HL-60 (cell line): Measurements from ENCODE around the gene ADAMTS14.

Experiments
- POLR2AphosphoS5 ChIP-seq: IDR thresholded peaks from 2 replicates; pipeline ENCODE4 v1.6.1; 2012; ENCODE audit warnings: low read depth
- TF ChIP-seq, protein P1 (sequence below): IDR thresholded peaks from one replicate; pipeline ENCODE4 v1.5.1; 2011; ENCODE audit warnings: low read length, control low read depth, inconsistent platforms; ENCODE audit not compliant: insufficient read depth

DNA sequence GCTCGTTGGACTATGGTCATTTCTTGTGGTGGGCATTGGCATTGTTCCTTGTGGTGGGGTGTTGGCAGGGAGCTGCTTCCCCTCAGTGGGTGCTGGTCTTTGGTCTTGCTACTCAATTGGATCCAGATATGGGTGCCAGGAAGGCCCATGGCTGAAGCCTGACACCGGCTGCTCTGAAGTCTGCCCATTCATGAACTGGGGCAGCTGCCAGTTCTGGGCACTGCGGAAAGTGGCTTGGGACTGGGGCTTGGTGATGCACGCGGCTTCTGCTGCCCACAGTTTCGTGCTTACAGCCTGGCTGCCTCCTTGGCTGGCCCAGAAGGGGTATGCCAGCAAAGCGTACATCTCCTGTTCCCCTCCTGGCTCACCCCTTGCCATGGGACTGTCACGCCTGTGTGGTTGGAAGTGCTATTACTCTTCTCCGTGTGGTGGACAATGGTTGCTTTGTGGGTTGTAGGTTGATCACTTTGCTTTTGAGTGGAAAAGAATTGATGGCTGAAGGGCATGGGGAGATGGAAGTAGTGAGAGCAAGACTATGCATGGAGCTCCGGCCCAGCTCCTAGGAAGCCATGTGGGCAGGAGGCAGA, 54.7 kb downstream of the ADAMTS14 start:
- TF ChIP-seq, protein P1, sequence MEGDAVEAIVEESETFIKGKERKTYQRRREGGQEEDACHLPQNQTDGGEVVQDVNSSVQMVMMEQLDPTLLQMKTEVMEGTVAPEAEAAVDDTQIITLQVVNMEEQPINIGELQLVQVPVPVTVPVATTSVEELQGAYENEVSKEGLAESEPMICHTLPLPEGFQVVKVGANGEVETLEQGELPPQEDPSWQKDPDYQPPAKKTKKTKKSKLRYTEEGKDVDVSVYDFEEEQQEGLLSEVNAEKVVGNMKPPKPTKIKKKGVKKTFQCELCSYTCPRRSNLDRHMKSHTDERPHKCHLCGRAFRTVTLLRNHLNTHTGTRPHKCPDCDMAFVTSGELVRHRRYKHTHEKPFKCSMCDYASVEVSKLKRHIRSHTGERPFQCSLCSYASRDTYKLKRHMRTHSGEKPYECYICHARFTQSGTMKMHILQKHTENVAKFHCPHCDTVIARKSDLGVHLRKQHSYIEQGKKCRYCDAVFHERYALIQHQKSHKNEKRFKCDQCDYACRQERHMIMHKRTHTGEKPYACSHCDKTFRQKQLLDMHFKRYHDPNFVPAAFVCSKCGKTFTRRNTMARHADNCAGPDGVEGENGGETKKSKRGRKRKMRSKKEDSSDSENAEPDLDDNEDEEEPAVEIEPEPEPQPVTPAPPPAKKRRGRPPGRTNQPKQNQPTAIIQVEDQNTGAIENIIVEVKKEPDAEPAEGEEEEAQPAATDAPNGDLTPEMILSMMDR: no peak
- TF ChIP-seq POLR2AphosphoS5: no peak
